ENCODE measurements around the gene OSBPL9. TPM values are rescaled to one million over a fixed set of nuclear protein-coding genes. Genes with fewer than 3 reads are reported as not detected.

Gene OSBPL9
- total and polyA plus RNA-seq, 9 of the 15 experiments (the other 6 are each of a cell fraction or from before 2014, with no cell fraction given) = 43.9 to 217 (median 170) TPM

DNA sequence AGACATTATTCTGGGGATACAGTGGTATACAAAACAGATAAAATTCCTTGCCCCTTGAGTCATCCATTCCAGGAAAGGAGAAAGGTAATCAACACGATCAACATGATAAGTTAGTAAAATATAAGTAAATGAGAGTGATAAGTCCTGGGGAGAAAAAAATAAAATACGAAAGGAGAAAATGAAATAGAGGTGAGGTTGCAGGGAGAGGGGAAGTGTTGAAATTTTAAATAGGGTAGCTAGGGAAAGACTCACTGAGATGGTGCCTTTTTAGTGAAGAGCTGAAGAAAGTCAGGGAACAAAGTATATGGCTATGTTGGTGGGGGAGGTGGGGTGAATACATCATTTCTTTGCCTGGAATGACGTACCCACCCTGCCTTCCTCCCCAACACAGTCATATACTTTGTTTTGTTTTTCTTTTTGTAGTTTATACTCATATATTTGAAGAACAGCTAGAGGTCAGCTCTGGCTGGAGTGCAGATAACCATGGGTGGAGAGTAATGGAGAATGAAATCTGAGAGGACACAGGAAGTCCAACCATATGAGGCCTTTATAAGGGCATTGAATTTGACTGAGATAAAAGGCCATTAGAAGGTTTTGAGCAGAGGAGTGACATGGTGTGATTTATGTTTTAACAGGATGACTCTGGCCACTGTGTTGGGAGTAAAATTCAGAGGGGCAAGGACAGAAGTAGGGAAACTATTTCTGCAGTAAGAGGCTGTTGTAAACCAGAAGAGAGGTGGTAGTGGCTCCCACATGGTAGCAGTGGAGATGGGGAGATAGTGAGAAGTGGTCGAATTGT is 54.8 kb downstream of the OSBPL9 start (continued):
- peak; percentile 69 to 92; a peak in 3 of 4 replicates for TF ChIP-seq RCOR1 (IDR thresholded peaks at IDR 0.05; ENCODE audit: borderline replicate concordance in 1 of 2, low read depth in 2 of 2, low read length in 2 of 2)
- no peak for TF ChIP-seq ETV5 (CRISPR knock-in tag; IDR thresholded peaks at IDR 0.05; ENCODE audit: low read depth)
- TF ChIP-seq ZNF444 (CRISPR knock-in tag; IDR thresholded peaks at IDR 0.05) = no peak
- TF ChIP-seq, protein P1, sequence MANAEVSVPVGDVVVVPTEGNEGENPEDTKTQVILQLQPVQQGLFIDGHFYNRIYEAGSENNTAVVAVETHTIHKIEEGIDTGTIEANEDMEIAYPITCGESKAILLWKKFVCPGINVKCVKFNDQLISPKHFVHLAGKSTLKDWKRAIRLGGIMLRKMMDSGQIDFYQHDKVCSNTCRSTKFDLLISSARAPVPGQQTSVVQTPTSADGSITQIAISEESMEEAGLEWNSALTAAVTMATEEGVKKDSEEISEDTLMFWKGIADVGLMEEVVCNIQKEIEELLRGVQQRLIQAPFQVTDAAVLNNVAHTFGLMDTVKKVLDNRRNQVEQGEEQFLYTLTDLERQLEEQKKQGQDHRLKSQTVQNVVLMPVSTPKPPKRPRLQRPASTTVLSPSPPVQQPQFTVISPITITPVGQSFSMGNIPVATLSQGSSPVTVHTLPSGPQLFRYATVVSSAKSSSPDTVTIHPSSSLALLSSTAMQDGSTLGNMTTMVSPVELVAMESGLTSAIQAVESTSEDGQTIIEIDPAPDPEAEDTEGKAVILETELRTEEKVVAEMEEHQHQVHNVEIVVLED (CRISPR knock-in tag; IDR thresholded peaks at IDR 0.05) = no peak
- TF ChIP-seq, protein P2, sequence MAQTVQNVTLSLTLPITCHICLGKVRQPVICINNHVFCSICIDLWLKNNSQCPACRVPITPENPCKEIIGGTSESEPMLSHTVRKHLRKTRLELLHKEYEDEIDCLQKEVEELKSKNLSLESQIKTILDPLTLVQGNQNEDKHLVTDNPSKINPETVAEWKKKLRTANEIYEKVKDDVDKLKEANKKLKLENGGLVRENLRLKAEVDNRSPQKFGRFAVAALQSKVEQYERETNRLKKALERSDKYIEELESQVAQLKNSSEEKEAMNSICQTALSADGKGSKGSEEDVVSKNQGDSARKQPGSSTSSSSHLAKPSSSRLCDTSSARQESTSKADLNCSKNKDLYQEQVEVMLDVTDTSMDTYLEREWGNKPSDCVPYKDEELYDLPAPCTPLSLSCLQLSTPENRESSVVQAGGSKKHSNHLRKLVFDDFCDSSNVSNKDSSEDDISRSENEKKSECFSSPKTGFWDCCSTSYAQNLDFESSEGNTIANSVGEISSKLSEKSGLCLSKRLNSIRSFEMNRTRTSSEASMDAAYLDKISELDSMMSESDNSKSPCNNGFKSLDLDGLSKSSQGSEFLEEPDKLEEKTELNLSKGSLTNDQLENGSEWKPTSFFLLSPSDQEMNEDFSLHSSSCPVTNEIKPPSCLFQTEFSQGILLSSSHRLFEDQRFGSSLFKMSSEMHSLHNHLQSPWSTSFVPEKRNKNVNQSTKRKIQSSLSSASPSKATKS (CRISPR knock-in tag; IDR thresholded peaks at IDR 0.05) = no peak
- no peak for TF ChIP-seq ZNF143 (CRISPR knock-in tag; IDR thresholded peaks at IDR 0.05)
- TF ChIP-seq CBX8 (IDR thresholded peaks at IDR 0.05; ENCODE audit: borderline replicate concordance, extremely low read depth, low read depth, low read length, poor library complexity, severe bottlenecking) = no peak
- TF ChIP-seq EHMT2 (IDR thresholded peaks at IDR 0.05) = no peak
- TF ChIP-seq, protein P3, sequence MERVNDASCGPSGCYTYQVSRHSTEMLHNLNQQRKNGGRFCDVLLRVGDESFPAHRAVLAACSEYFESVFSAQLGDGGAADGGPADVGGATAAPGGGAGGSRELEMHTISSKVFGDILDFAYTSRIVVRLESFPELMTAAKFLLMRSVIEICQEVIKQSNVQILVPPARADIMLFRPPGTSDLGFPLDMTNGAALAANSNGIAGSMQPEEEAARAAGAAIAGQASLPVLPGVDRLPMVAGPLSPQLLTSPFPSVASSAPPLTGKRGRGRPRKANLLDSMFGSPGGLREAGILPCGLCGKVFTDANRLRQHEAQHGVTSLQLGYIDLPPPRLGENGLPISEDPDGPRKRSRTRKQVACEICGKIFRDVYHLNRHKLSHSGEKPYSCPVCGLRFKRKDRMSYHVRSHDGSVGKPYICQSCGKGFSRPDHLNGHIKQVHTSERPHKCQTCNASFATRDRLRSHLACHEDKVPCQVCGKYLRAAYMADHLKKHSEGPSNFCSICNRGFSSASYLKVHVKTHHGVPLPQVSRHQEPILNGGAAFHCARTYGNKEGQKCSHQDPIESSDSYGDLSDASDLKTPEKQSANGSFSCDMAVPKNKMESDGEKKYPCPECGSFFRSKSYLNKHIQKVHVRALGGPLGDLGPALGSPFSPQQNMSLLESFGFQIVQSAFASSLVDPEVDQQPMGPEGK (CRISPR knock-in tag; IDR thresholded peaks at IDR 0.05; ENCODE audit: borderline replicate concordance) = no peak
- TF ChIP-seq ZNF384 (IDR thresholded peaks at IDR 0.05; ENCODE audit: low read depth, low read length) = no peak
- TF ChIP-seq, protein P4, sequence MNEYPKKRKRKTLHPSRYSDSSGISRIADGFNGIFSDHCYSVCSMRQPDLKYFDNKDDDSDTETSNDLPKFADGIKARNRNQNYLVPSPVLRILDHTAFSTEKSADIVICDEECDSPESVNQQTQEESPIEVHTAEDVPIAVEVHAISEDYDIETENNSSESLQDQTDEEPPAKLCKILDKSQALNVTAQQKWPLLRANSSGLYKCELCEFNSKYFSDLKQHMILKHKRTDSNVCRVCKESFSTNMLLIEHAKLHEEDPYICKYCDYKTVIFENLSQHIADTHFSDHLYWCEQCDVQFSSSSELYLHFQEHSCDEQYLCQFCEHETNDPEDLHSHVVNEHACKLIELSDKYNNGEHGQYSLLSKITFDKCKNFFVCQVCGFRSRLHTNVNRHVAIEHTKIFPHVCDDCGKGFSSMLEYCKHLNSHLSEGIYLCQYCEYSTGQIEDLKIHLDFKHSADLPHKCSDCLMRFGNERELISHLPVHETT (CRISPR knock-in tag; conservative IDR thresholded peaks at IDR 0.05 in 1 of 2, IDR thresholded peaks at IDR 0.05 in 1 of 2) = no peak
- TF ChIP-seq MCM5 (IDR thresholded peaks at IDR 0.05; ENCODE audit: low read depth) = no peak
- TF ChIP-seq PHB (CRISPR knock-in tag; IDR thresholded peaks at IDR 0.05) = no peak
- TF ChIP-seq, protein P5, sequence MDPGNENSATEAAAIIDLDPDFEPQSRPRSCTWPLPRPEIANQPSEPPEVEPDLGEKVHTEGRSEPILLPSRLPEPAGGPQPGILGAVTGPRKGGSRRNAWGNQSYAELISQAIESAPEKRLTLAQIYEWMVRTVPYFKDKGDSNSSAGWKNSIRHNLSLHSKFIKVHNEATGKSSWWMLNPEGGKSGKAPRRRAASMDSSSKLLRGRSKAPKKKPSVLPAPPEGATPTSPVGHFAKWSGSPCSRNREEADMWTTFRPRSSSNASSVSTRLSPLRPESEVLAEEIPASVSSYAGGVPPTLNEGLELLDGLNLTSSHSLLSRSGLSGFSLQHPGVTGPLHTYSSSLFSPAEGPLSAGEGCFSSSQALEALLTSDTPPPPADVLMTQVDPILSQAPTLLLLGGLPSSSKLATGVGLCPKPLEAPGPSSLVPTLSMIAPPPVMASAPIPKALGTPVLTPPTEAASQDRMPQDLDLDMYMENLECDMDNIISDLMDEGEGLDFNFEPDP (CRISPR knock-in tag; IDR thresholded peaks at IDR 0.05) = no peak
- 0 out of 2 replicates have a peak, but pooled peaks have one; percentile 17 for TF ChIP-seq POLR2AphosphoS5 (IDR thresholded peaks at IDR 0.05; ENCODE audit: control insufficient read depth, insufficient read depth, low read depth, low read length)
- no peak for TF ChIP-seq SMAD4 (CRISPR knock-in tag; conservative IDR thresholded peaks at IDR 0.05)
